Measurements from ENCODE around the gene ALG8.

- TF ChIP-seq CTCF (IDR thresholded peaks at IDR 0.05) (no peak), POLR2A (IDR thresholded peaks at IDR 0.05) (no peak)
Observed at GRCh38 chr11:78054971-78055370, 84.5 kb downstream of the ALG8 start.
